ENCODE data around the gene TLL2.
"Not testable (repeated sequence)": the region's sequence is repeated elsewhere in the genome, so short reads cannot be mapped to it uniquely, and the experiment has no call there.

Gene TLL2

DNA sequence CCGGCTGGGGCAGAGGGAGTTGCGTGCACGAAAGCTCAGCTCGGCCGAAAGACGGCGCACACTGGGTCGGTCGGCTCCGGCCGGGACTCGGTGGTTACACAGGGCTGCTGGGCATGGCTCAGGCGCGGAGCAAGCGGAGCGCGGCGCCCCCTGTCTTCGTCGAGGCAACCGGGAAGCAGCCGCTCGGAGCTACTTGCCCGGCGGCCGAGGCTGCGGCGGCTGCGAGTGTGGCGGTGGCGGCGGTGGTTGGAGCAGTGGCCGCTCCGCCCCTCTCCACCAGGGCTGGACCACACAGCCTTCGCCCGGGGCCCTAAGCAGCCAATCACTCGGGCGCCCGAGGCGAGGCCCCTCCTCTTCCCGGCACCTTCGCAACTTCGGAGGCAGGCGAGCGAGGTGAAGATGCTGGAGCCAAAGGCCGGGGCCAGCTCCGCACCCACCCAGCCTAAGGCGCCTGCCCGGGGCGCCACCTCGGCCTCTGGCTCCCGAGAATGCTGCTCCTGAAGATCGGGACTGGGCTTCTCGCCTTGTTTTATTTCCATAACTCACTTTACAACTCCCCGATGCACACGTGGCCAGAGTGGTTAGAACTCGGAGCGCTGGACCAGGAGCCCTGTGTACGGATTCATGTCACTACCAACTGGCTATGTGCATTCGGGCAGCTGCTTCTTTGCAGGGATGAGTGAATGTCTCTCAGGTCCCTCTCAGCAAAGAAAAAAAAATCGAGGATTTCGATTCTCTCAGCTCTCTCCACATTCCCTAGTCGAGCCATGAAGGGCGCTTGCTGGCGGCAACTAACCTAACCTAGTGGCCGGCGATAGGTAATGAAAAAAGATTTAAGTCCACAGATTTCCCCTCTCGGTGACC is at the start of gene TLL2:
Gene TLL2, minus strand, starts transcription at position 229 of the 864 bp plus-strand sequence. CDS start 241 bp downstream, outside the sequence.
- peak; percentile 91 for DNase-seq

DNA sequence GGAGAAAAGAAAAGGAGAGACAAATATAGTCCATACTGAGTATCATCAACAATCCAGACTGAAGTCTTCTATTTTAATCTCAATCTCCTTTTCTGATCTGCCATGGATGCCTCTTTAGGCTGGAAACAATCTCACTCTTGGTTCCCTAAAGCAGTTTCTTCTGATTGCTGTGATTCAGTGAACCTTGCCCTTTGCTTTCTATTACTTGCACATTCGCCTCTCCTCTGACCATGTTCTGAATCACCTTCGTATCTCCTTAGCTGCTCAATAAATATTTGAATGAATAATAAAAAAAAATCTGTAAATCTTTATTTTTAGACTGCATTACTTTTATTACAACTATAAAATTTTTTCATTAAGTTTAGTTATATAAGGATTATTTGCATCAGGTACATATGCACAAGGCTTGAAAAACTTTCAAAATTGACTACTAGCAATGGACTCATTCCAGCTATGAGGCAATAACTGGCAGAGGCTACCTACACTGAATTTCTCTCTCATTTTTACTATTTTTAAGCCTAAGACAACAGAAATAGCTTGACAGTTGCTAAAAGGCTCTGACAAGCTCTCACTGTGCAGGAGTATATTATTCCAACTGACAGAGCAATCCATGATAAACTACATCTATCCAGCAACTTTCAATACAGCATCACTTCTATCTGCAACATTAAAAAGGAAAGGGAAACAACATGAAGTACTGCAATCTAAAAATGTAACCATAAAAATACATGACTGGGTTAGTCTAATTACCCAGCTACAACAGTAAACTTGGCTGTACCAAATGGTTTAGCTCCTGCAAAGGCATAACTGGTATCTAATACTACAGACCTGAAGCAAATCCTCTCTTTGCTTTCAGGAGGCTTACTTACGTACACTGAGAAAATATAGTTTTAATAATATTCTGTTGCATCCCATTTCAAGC is 47.5 kb upstream of the TLL2 start:
- no peak for DNase-seq

DNA sequence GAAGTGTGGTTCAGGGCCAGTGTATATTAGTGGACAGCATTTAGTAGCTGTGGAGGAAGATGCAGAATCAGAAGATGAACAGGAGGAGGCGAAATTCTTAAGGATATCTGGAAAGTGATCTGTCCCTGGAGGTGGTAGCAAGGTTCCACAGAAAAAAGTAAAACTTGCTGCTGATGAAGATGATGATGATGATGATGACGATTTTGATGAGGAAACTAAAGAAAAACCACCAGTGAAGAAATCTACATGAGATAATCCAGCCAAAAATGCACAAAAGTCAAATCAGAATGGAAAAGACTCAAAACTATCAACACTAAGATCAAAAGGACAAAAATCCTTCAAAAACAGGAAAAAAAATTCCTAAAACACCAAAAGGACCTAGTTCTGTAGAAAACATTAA is 46.8 kb upstream of the TLL2 start:
- DNase-seq = no peak

- DNase-seq = peak; percentile 11
These were observed 42.3 kb upstream of the TLL2 start for GRCh38 chr10:96556003-96556402.

DNA sequence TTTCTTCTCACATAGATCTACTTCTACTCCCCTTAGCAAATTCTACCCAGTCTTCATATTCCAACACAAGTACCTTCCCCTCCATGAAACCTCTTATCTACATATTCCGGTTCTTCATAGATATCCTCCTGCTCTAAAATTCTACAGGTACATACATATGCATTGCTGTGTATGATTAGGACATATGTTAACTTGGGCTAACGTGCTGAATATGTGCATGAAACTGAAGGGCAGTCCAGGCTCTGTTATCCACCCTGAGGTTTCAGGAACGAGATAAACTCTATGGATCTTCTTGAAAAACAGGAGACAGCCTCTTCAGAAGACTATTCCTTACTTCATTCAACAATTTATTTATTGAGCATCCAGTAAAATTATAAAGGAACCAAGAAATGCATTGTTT is 41.6 kb upstream of the TLL2 start:
- DNase-seq = no peak

DNA sequence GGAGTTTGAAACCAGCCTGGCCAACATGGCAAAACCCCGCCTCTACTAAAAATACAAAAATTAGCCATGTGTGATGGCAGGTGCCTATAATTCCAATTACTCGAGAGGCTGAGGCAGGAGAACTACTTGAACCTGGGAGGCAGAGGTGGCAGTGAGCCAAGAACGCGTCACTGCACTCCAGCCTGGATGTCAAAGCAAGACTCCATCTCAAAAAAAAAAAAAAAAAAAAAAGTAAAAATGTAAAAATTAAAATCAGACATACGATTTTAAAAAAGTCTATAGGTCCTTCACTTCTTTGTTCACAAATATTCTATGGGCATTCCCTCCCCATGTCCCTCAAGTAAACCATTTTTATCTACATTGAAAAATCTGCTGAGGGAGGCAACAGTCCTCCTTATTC is 34.9 kb upstream of the TLL2 start:
- no peak for DNase-seq

- not testable (repeated sequence) for DNase-seq
These were observed 31.8 kb upstream of the TLL2 start for GRCh38 chr10:96545558-96545957.

- no peak for DNase-seq
These were observed 28.2 kb upstream of the TLL2 start for GRCh38 chr10:96541921-96542320.

- DNase-seq = no peak
These were observed 26.5 kb upstream of the TLL2 start for GRCh38 chr10:96540240-96540639.

GRCh38 chr10:96538683-96539082 is 25.0 kb upstream of the TLL2 start:
- no peak for DNase-seq

DNA sequence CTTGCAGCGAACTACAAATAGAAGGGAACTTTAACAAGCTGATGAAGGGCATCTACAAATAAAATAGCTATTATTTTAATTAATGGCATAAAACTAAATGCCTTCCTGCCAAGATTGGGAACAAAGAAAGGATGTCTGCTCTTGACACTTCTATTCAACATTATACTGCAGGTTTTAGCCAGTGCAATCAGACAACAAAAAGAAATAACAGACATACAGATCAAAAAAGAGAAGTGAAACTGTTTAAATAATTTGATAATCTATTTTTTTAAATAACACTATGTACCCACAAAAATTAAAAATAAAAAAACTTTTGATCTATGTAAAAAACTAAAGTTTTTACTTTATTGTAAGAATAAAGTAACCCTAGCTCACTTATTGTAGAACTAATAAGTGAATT is 22.4 kb upstream of the TLL2 start:
- DNase-seq = no peak

- DNase-seq = no peak
These were observed 18.8 kb upstream of the TLL2 start for GRCh38 chr10:96532523-96532922.

DNA sequence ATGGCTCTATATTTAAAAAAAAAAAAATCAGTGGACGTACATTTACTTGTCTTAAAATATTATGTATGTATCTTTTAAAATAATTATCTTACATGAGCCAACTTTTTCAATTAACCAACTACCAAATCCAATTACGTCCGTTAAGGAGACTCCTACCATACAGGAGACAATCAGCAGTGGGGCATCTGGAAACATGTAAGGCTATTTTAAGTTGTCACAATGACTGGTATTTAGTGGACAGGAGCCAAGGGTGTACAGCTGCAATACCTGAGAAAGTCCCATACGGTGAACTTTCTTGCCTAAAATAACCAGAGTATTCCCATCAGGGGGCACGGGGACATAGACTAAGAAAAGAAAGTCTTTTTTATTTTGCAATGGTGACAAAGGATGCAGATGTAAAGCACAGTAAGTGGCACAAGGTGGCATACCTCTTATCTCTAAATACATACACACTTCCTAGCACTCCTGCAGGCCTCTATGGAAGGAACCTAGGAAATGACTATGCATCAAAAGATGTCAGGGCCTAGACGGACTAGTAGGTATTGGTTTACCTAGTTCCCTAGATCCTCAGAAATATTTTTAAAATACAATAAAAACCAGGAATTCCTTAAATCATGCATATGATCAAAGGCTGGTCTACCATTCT is 16.0 kb upstream of the TLL2 start:
- no peak for DNase-seq

DNA sequence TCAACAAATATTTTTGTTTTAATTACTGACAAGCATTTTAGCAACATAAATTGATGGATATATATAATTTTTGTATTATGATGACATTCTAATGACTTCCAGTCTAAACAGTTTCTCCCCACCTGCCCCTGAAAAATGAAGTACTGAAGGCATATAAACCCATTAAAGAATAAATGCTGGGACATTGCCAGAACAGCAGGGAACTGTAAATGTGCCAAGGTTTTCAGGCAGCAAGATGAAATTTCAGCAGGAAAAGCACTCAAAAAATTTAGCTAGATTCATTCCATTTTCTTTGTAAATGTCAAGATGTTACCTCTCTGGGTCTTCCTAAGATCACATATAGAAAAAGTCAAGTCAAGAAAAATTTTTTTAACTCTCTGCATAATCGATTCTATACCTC is 11.0 kb upstream of the TLL2 start:
- no peak for DNase-seq

- DNase-seq = no peak
These were observed 3.6 kb upstream of the TLL2 start for GRCh38 chr10:96517284-96517683.

GRCh38 chr10:96516337-96516736 is 2.6 kb upstream of the TLL2 start:
- DNase-seq = no peak

GRCh38 chr10:96513305-96513697 is 425 bp downstream of the TLL2 start:
- no peak for DNase-seq

GRCh38 chr10:96512524-96513304 is 1.0 kb downstream of the TLL2 start:
- peak; percentile 57 for DNase-seq

GRCh38 chr10:96511044-96511945 is 2.4 kb downstream of the TLL2 start:
- DNase-seq = peak; percentile 67

DNA sequence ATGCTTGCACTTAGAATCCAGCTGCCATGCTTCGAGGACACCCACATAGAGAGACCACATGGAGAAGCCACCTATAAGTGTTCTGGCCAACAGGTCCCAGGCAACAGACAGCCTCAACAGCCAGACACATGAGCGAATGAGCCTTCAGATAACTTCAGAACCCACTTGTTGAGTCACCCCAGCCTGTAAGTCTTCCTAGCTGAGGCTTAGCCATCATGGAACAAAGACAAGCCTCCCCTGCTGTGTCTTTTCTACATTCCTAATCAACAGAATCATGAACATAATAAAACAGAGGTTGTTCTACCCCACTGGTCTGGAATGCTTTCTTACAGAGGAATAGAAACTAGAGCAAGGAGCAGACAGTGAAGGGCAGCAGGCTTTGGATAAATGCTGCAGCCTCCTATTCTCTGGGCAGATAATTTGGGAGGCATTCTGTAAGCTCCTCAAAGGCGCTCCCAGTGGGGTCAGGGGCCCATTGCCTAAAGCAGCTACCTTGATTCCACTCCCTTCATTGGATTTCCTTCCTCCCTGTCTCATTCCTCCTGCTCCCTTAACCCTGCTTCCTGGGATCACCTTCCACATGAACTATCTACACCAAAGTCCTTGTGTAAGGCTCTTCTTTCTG is 4.6 kb downstream of the TLL2 start:
- no peak for DNase-seq

DNA sequence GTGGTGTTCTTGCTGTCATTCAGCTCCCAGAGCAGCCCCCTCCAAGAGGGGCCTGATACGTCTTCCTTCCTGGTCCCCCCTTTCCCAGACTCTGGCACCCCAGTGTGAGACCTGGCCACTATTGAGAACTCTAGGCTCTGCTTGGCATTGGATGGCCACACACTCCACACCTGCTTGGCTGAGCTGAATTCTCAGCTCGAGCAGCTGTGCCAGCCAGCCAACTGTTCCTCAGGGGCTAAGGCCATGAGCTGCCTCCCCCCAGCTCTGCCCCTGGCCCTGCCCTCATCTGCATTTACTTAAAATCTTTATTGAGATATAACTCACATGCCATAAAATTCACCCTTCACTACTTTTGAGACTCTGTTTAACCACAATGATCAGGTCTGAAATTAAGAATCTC is 6.7 kb downstream of the TLL2 start:
- no peak for DNase-seq

Measured in NCI-H146 (cell line).